IPS-18a (cell line): ENCODE data around the gene ZNF558.

Experiments
- H3K27ac ChIP-seq: one replicate; pipeline ENCODE4 v1.5.1; 2013; ENCODE audit warnings: low read length
- H3K27me3 ChIP-seq: one replicate; pipeline ENCODE4 v1.6.1; 2013; ENCODE audit warnings: mild to moderate bottlenecking, low read length; ENCODE audit not compliant: control insufficient read depth, insufficient read depth
- H3K36me3 ChIP-seq: one replicate; pipeline ENCODE4 v1.6.1; 2013; ENCODE audit warnings: low read depth, low read length; ENCODE audit not compliant: control insufficient read depth
- H3K4me1 ChIP-seq: one replicate; pipeline ENCODE4 v1.6.1; 2013; ENCODE audit warnings: low read depth, low read length; ENCODE audit not compliant: control insufficient read depth
- H3K4me3 ChIP-seq: one replicate; pipeline ENCODE4 v1.5.1; 2013; ENCODE audit warnings: low read length
- H3K9ac ChIP-seq: one replicate; pipeline ENCODE4 v1.6.1; 2013; ENCODE audit warnings: mild to moderate bottlenecking, low read length, moderate library complexity
- H3K9me3 ChIP-seq: one replicate; pipeline ENCODE4 v1.6.1; 2013; ENCODE audit warnings: low read depth, low read length; ENCODE audit not compliant: control insufficient read depth

Gene ZNF558

GRCh38 chr19:8835446-8835845, 3.3 kb upstream of the ZNF558 start:
- Histone ChIP-seq H3K9ac (no peak overlapping the region), H3K36me3 (no peaks in the 10 kb centered on the region), H3K27ac (no peak overlapping the region), H3K27me3 (no peaks in the 10 kb centered on the region), H3K4me1 (no peaks in the 10 kb centered on the region), H3K9me3 (peaks cover 21% of the 10 kb centered on the region), H3K4me3 (no peak overlapping the region)

GRCh38 chr19:8831832-8832131, 322 bp downstream of the ZNF558 start:
- Histone ChIP-seq H3K27ac (no peak overlapping the region), H3K4me1 (no peaks in the 10 kb centered on the region), H3K4me3 (peak overlapping the region; percentile 78), H3K9ac (peak overlapping the region; percentile 68), H3K9me3 (peaks cover 1% of the 10 kb centered on the region), H3K36me3 (no peaks in the 10 kb centered on the region), H3K27me3 (no peaks in the 10 kb centered on the region)

- Histone ChIP-seq H3K27ac (no peak overlapping the region), H3K4me1 (no peaks in the 10 kb centered on the region), H3K27me3 (no peaks in the 10 kb centered on the region), H3K9me3 (no peaks in the 10 kb centered on the region), H3K9ac (peak overlapping the region; percentile 68), H3K36me3 (no peaks in the 10 kb centered on the region), H3K4me3 (peak overlapping the region; percentile 78)
These were observed 731 bp downstream of the ZNF558 start for GRCh38 chr19:8831373-8831772.

- H3K9me3 ChIP-seq, result peaks cover 5% of the 10 kb centered on the region
- no peaks in the 10 kb centered on the region for H3K4me1 ChIP-seq
- peaks cover 10% of the 10 kb centered on the region for H3K36me3 ChIP-seq
- no peaks in the 10 kb centered on the region for H3K27me3 ChIP-seq
- no peak overlapping the region for H3K9ac ChIP-seq
- H3K4me3 ChIP-seq, result no peak overlapping the region
- no peak overlapping the region for H3K27ac ChIP-seq
These were observed 4.8 kb downstream of the ZNF558 start for GRCh38 chr19:8827277-8827676.

DNA sequence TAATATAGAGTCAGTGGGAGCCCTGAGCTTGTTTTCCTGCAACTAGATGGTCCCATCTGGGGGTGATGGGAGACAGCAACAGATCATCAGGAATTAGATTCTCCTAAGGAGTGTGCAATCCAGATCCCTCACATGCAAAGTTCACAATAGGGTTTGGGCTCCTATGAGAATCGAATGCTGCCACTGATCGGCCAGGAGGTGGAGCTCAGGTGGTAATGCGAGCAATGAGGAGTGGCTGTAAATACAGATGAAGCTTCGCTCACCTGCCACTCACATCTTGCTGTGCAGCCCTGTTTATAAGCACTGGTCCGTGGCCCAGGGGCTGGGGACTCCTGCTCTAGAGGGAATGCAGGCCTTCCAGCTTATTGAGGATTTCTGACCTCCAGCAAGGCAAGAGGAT, 5.7 kb downstream of the ZNF558 start:
- H3K9ac ChIP-seq, result no peak overlapping the region
- no peak overlapping the region for H3K4me3 ChIP-seq
- H3K4me1 ChIP-seq, result no peaks in the 10 kb centered on the region
- H3K9me3 ChIP-seq, result peaks cover 5% of the 10 kb centered on the region
- peaks cover 10% of the 10 kb centered on the region for H3K36me3 ChIP-seq
- no peaks in the 10 kb centered on the region for H3K27me3 ChIP-seq
- no peak overlapping the region for H3K27ac ChIP-seq

DNA sequence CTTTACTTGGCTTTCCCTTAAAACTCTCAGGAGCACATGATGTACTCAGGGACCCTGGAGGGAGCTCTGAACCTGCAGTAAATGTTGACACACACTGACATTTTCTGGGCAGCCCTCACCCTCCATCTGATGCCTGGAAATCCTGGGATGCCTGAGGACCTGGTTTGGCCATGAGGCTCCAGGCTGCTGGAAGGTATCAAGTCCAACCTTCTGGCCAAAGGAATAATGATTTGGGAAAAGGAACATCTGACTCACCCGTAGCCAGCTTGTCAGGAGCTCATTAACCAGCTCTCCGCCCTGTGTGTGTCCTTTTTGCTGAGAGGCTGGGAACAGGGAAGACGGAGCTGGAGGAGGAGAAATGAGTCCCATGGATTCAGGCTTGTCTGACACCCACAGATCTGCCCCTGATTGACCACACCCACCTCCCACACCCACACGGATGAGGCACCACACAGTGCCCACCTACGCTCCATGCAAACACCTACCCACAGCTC, 10.3 kb downstream of the ZNF558 start:
- Histone ChIP-seq H3K9ac (no peak overlapping the region), H3K4me1 (no peaks in the 10 kb centered on the region), H3K9me3 (peaks cover 28% of the 10 kb centered on the region), H3K36me3 (peaks cover 33% of the 10 kb centered on the region), H3K27me3 (no peaks in the 10 kb centered on the region), H3K4me3 (no peak overlapping the region), H3K27ac (no peak overlapping the region)

DNA sequence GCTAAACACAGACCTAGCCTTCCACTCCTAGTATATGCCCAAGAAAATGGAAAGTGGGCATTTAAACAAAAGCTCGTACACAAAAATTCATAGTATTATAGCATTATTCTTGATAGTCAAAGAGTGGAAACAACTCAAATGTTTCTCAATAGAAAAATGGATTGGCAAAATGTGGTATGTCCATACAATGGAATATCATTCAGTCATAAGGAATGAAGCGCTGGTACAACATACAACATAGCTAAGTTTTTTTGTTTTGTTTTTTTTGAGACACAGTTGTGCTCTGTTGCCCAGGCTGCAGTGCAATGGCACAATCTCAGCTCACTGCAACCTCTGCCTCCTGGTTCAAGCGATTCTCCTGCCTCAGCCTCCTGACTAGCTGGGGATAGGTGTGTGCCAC, 11.9 kb downstream of the ZNF558 start:
- no peak overlapping the region for H3K4me3 ChIP-seq
- H3K27ac ChIP-seq, result no peak overlapping the region
- no peaks in the 10 kb centered on the region for H3K27me3 ChIP-seq
- H3K9ac ChIP-seq, result no peak overlapping the region
- H3K9me3 ChIP-seq, result peaks cover 43% of the 10 kb centered on the region
- no peaks in the 10 kb centered on the region for H3K4me1 ChIP-seq
- peaks cover 36% of the 10 kb centered on the region for H3K36me3 ChIP-seq

DNA sequence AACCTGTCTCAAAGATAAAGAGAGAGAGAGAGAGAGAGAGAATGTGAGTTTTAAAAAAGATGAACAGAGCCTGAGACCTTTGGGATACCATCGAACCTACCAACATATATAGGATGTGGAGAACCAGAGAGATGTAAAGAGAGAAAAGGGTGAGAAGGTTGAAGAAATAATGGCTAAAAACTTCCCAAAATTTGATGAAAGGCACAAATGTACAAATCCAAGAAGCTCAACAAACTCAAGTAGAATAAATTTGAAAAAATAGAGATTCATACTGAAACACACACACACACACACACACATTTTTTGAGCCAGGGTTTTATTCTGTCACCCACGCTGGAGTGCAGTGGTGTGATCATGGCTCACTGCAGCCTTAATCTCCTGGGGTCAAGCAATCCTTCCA, 16.3 kb downstream of the ZNF558 start:
- H3K9me3 ChIP-seq, result peaks cover 81% of the 10 kb centered on the region
- H3K36me3 ChIP-seq, result peaks cover 40% of the 10 kb centered on the region
- H3K9ac ChIP-seq, result no peak overlapping the region
- H3K4me1 ChIP-seq, result no peaks in the 10 kb centered on the region
- no peak overlapping the region for H3K27ac ChIP-seq
- H3K27me3 ChIP-seq, result no peaks in the 10 kb centered on the region
- H3K4me3 ChIP-seq, result no peak overlapping the region

- Histone ChIP-seq H3K4me3 (no peak overlapping the region), H3K9me3 (peaks cover 89% of the 10 kb centered on the region), H3K27ac (no peak overlapping the region), H3K9ac (no peak overlapping the region), H3K4me1 (no peaks in the 10 kb centered on the region), H3K27me3 (no peaks in the 10 kb centered on the region), H3K36me3 (peaks cover 38% of the 10 kb centered on the region)
These were observed 17.9 kb downstream of the ZNF558 start for GRCh38 chr19:8814176-8814575.

DNA sequence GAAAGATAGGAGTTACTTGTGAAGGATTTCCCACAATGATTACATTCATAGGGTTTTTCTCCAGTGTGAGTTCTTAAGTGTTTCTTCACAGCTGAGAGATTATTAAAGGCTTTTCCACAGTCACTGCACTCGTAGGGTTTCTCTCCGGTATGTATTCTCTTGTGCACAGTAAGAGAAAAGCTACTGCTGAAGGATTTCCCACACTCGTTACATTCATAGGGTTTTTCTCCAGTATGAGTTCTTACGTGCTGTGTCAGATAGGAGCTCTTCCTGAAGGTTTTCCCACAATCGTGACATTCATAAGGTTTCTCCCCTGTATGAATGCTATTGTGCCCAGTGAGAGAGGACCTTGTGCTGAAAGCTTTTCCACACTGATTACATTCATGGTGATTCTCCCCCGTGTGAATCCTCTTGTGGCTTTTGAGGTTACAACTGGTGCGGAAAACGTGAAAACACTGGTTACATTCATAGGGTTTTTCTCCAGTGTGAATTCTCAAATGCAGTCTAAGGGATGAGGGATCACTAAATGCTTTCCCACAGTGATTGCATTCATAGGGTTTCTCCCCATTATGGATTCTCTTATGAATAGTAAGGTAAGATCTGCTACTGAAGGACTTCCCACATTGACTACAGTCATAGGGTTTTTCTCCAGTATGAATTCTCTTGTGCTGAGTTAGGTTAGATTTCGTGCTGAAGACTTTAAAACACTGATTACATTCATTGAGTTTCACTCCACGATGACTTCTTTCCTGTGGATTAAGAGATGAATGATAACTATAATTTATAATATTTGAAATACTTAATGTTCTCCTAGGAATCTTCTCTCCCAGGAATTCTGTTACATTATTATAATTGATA, 20.6 kb downstream of the ZNF558 start:
- no peak overlapping the region for H3K4me3 ChIP-seq
- H3K4me1 ChIP-seq, result no peaks in the 10 kb centered on the region
- H3K27ac ChIP-seq, result no peak overlapping the region
- no peaks in the 10 kb centered on the region for H3K27me3 ChIP-seq
- no peak overlapping the region for H3K9ac ChIP-seq
- peaks cover 22% of the 10 kb centered on the region for H3K36me3 ChIP-seq
- H3K9me3 ChIP-seq, result peaks cover 96% of the 10 kb centered on the region

- Histone ChIP-seq H3K27ac (no peak overlapping the region), H3K4me1 (no peaks in the 10 kb centered on the region), H3K9ac (no peak overlapping the region), H3K4me3 (no peak overlapping the region), H3K27me3 (no peaks in the 10 kb centered on the region), H3K9me3 (peaks cover 78% of the 10 kb centered on the region), H3K36me3 (peaks cover 12% of the 10 kb centered on the region)
These were observed 25.4 kb downstream of the ZNF558 start for GRCh38 chr19:8806661-8807060.

- H3K4me1 ChIP-seq, result no peaks in the 10 kb centered on the region
- no peaks in the 10 kb centered on the region for H3K36me3 ChIP-seq
- no peaks in the 10 kb centered on the region for H3K27me3 ChIP-seq
- H3K4me3 ChIP-seq, result no peak overlapping the region
- H3K27ac ChIP-seq, result no peak overlapping the region
- H3K9me3 ChIP-seq, result peaks cover 37% of the 10 kb centered on the region
- H3K9ac ChIP-seq, result no peak overlapping the region
These were observed 37.3 kb downstream of the ZNF558 start for GRCh38 chr19:8794823-8795222.
